Nephron (organoid): ENCODE results near the gene TMEM52.

ENCODE experiments used
- H3K27ac Mint-ChIP-seq, 3 experiments: 2 replicates each; pipeline ENCODE4 v1.8.0; 2020; ENCODE audit warnings: mixed read lengths in 3 of 3, mild to moderate bottlenecking in 2 of 3, moderate library complexity in 1 of 3
- H3K27me3 Mint-ChIP-seq: 2 replicates; pipeline ENCODE4 v1.8.0; 2021; ENCODE audit warnings: low read depth, mild to moderate bottlenecking, moderate library complexity, mixed read lengths
- H3K36me3 Mint-ChIP-seq: 2 replicates; pipeline ENCODE4 v1.8.0; 2020; ENCODE audit warnings: low read depth, mixed read lengths
- H3K4me1 Mint-ChIP-seq: 2 replicates; pipeline ENCODE4 v1.8.0; 2020; ENCODE audit warnings: mixed read lengths
- H3K4me3 Mint-ChIP-seq, 3 experiments: 2 replicates each; pipeline ENCODE4 v1.8.0; 2020; ENCODE audit warnings: mild to moderate bottlenecking in 3 of 3, mixed read lengths in 3 of 3, moderate library complexity in 2 of 3
- H3K9me3 Mint-ChIP-seq: 2 replicates; pipeline ENCODE4 v1.8.0; 2020; ENCODE audit warnings: mixed read lengths
- CTCF ChIP-seq, 3 experiments: fragments of 200-600 bp; sonication (generic); IDR thresholded peaks; one replicate each; pipeline ENCODE4 v1.5.0; 2021; ENCODE audit warnings: antibody characterized with exemption in 3 of 3; ENCODE audit not compliant: unreplicated experiment in 3 of 3

TMEM52 gene

GRCh38 chr1:1877865-1878436 is 41.1 kb downstream of the TMEM52 start:
- no peak for TF ChIP-seq CTCF (IDR thresholded peaks at IDR 0.05; ENCODE audit: unreplicated experiment in 3 of 3)
- H3K36me3 Mint-ChIP-seq = peaks cover 60% of the 10 kb centered on the region
- H3K27ac Mint-ChIP-seq = peak overlapping the region in 2 of 3 experiments; percentile 9
- no peaks in the 10 kb centered on the region for H3K9me3 Mint-ChIP-seq
- peaks cover 49% of the 10 kb centered on the region for H3K4me1 Mint-ChIP-seq
- no peak overlapping the region for H3K4me3 Mint-ChIP-seq
- no peaks in the 10 kb centered on the region for H3K27me3 Mint-ChIP-seq

GRCh38 chr1:1876335-1876930 is 42.6 kb downstream of the TMEM52 start:
- Mint-ChIP-seq H3K36me3 (peaks cover 73% of the 10 kb centered on the region), H3K27ac (no peak overlapping the region), H3K27me3 (no peaks in the 10 kb centered on the region), H3K9me3 (no peaks in the 10 kb centered on the region), H3K4me1 (peaks cover 45% of the 10 kb centered on the region), H3K4me3 (no peak overlapping the region)
- TF ChIP-seq CTCF (IDR thresholded peaks at IDR 0.05; ENCODE audit: unreplicated experiment in 3 of 3) = no peak

- Mint-ChIP-seq H3K4me3 (no peak overlapping the region), H3K27ac (no peak overlapping the region), H3K27me3 (no peaks in the 10 kb centered on the region), H3K9me3 (no peaks in the 10 kb centered on the region), H3K36me3 (peaks cover 78% of the 10 kb centered on the region), H3K4me1 (peaks cover 40% of the 10 kb centered on the region)
- no peak for TF ChIP-seq CTCF (IDR thresholded peaks at IDR 0.05; ENCODE audit: unreplicated experiment in 3 of 3)
These were observed 43.1 kb downstream of the TMEM52 start for GRCh38 chr1:1875932-1876331.

- Mint-ChIP-seq H3K4me3 (no peak overlapping the region), H3K36me3 (peaks cover 83% of the 10 kb centered on the region), H3K9me3 (no peaks in the 10 kb centered on the region), H3K27me3 (no peaks in the 10 kb centered on the region), H3K4me1 (peaks cover 35% of the 10 kb centered on the region), H3K27ac (no peak overlapping the region)
- TF ChIP-seq CTCF (IDR thresholded peaks at IDR 0.05; ENCODE audit: unreplicated experiment in 3 of 3) = no peak
These were observed 44.2 kb downstream of the TMEM52 start for GRCh38 chr1:1874901-1875300.

- no peaks in the 10 kb centered on the region for H3K9me3 Mint-ChIP-seq
- TF ChIP-seq CTCF (IDR thresholded peaks at IDR 0.05; ENCODE audit: unreplicated experiment in 3 of 3) = no peak
- peaks cover 27% of the 10 kb centered on the region for H3K4me1 Mint-ChIP-seq
- H3K27ac Mint-ChIP-seq = no peak overlapping the region
- H3K4me3 Mint-ChIP-seq = no peak overlapping the region
- peaks cover 80% of the 10 kb centered on the region for H3K36me3 Mint-ChIP-seq
- H3K27me3 Mint-ChIP-seq = no peaks in the 10 kb centered on the region
These were observed 45.9 kb downstream of the TMEM52 start for GRCh38 chr1:1873186-1873585.
